Measurements from ENCODE around the gene OSBPL3. TPM values are rescaled to one million over a fixed set of nuclear protein-coding genes. Genes with fewer than 3 reads are reported as not detected.

The OSBPL3 gene
- total RNA-seq, 2 experiments from 2014 or later, result 44.6 to 45.7 TPM

DNA sequence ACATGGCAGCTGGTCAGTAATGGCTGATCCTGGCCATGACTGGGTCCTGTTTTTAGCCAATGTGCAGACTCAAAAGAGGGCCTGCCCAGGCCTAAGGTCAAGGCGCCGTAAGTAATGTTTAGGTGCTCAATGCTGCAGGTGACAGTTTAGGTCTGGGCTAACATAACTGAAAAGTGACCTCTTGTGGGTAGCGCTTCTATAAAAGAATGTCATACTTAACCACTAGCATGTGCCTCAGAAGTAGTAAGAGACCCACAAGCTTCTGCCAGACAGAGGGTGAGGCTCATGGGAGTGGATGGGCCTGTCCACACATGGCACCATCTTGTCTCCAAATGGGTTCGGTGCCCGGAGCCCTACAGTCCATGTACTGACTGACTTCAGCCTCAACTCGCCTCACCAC lies 132.2 kb downstream of the OSBPL3 start:
- H3K27ac Mint-ChIP-seq, result no peak overlapping the region
- no peaks in the 10 kb centered on the region for H3K27me3 Mint-ChIP-seq
- H3K9me3 Mint-ChIP-seq, result no peaks in the 10 kb centered on the region
- no peak for ATAC-seq
- ChIA-PET POLR2A (no interaction called here), CTCF (no interaction called here)
- intact Hi-C loops (cut with micrococcal nuclease), result no loop called here
- H3K4me1 Mint-ChIP-seq (ENCODE audit: low read depth), result peaks cover 17% of the 10 kb centered on the region
- DNase-seq, result no peak
- no peak for TF ChIP-seq CTCF (IDR thresholded peaks at IDR 0.05)
- H3K4me3 Mint-ChIP-seq, result no peak overlapping the region
- peaks cover 33% of the 10 kb centered on the region for H3K36me3 Mint-ChIP-seq (ENCODE audit: low read depth)

- no peaks in the 10 kb centered on the region for H3K27me3 Mint-ChIP-seq
- ChIA-PET CTCF (interaction anchor here (1.4 to 1.6 kb wide), 2 partner anchors 32 to 255 kb away, joined by 5 read pairs; no protein-coding TSS in a partner anchor), POLR2A (no interaction called here)
- H3K4me1 Mint-ChIP-seq (ENCODE audit: low read depth), result peaks cover 4% of the 10 kb centered on the region
- no peaks in the 10 kb centered on the region for H3K9me3 Mint-ChIP-seq
- TF ChIP-seq CTCF (IDR thresholded peaks at IDR 0.05), result no peak
- no peak overlapping the region for H3K4me3 Mint-ChIP-seq
- peaks cover 31% of the 10 kb centered on the region for H3K36me3 Mint-ChIP-seq (ENCODE audit: low read depth)
- ATAC-seq (no peak), DNase-seq (no peak)
- intact Hi-C loops (cut with micrococcal nuclease), result no loop called here
- H3K27ac Mint-ChIP-seq, result no peak overlapping the region
Measured at GRCh38 chr7:24843821-24844434, 136.1 kb downstream of the OSBPL3 start.

DNA sequence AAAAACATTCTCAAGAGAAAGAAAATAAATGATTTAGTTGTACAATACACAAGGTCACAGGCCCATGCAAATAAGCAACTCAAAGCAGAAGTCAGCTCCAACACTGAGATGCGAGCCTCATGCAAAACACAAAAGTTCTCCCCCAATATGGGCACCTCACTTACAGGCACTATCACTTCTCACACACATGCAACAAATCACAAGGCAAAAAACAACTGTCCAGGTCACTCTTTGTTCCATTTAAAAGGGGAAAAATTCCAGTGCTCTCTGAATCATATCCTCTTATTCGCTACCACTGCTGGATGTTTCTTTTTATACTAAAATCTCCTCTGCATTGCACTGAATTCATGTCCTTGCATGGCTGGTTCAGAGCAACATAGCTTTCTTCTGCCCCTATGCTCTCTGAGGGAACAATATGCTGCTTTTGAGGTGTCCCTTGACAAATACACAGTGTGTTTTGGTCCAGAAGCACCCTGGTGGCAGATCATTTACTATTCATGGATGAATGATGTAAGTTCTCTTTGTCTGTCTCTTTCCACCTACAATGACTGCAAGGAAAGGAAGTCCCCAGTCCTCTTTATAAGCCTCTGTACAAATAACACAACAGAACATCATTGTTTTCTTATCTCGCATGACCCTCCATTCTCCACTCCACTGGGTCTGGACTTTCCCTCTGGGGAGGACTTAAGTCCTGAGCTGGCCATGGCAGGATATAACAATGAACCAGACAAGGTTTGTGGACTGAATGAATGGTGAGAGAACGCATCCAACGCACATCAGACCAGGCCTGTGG lies 137.3 kb downstream of the OSBPL3 start:
- Mint-ChIP-seq H3K27me3 (no peaks in the 10 kb centered on the region), H3K27ac (peak overlapping the region; percentile 1), H3K4me3 (no peak overlapping the region), H3K36me3 (ENCODE audit: low read depth) (peaks cover 30% of the 10 kb centered on the region), H3K9me3 (no peaks in the 10 kb centered on the region), H3K4me1 (ENCODE audit: low read depth) (peaks cover 5% of the 10 kb centered on the region)
- no peak for DNase-seq
- no peak for ATAC-seq
- ChIA-PET CTCF (interaction anchor here (0.7 kb wide), 1 partner anchor 16 kb away, joined by 3 read pairs; no protein-coding TSS in a partner anchor), POLR2A (no interaction called here)
- TF ChIP-seq CTCF (IDR thresholded peaks at IDR 0.05), result no peak
- intact Hi-C loops (cut with micrococcal nuclease), result no loop called here

- DNase-seq (no peak), ATAC-seq (no peak)
- Mint-ChIP-seq H3K36me3 (ENCODE audit: low read depth) (peaks cover 33% of the 10 kb centered on the region), H3K4me3 (no peak overlapping the region), H3K27me3 (no peaks in the 10 kb centered on the region), H3K9me3 (no peaks in the 10 kb centered on the region), H3K27ac (no peak overlapping the region), H3K4me1 (ENCODE audit: low read depth) (peaks cover 10% of the 10 kb centered on the region)
- CTCF ChIA-PET, result interaction anchor here (0.7 kb wide), 1 partner anchor 15 kb away, joined by 3 read pairs; no protein-coding TSS in a partner anchor
- TF ChIP-seq CTCF (IDR thresholded peaks at IDR 0.05), result no peak
- POLR2A ChIA-PET, result no interaction called here
- intact Hi-C loops (cut with micrococcal nuclease), result no loop called here
Measured at GRCh38 chr7:24842029-24842428, 137.9 kb downstream of the OSBPL3 start.

DNA sequence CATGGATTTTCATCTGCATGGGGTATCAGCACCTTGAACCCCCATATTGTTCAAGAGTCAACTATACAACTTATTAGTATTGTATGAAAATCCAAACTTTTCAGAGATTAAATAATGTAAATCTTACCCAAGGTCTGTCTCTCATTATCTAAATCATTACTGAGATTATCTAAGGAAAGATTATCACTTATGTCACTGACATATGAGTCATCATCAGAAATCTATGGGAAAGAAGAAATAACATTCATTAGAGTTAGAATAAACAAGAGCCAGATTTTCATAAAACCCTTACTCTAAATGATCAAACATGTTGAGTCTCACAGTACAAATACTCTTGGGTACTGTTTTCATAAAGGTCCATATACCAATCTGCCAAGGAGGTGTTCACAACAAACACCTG lies 139.4 kb downstream of the OSBPL3 start:
- TF ChIP-seq CTCF (IDR thresholded peaks at IDR 0.05), result no peak
- H3K27me3 Mint-ChIP-seq, result no peaks in the 10 kb centered on the region
- peaks cover 32% of the 10 kb centered on the region for H3K36me3 Mint-ChIP-seq (ENCODE audit: low read depth)
- peaks cover 19% of the 10 kb centered on the region for H3K4me1 Mint-ChIP-seq (ENCODE audit: low read depth)
- no peak overlapping the region for H3K27ac Mint-ChIP-seq
- ChIA-PET POLR2A (interaction anchor here (0.6 kb wide), 1 partner anchor 84 kb away, joined by 4 read pairs; no protein-coding TSS in a partner anchor), CTCF (interaction anchor here (0.7 to 1.0 kb wide), 2 partner anchors 39 to 230 kb away, joined by 3 read pairs; no protein-coding TSS in a partner anchor)
- H3K9me3 Mint-ChIP-seq, result no peaks in the 10 kb centered on the region
- intact Hi-C loops (cut with micrococcal nuclease), result no loop called here
- H3K4me3 Mint-ChIP-seq, result no peak overlapping the region
- DNase-seq, result no peak
- ATAC-seq, result no peak

All from activated CD8-positive, alpha-beta T cell treated with anti-CD3 and anti-CD28 coated beads for 36 hours (primary cell).